Activated CD4-positive, alpha-beta T cell treated with anti-CD3 and anti-CD28 coated beads, Interleukin-2, amount 10 ng/mL, durations not matched to agents 24 days and 14 days (primary cell): ENCODE results near the gene PEMT. TPM values are rescaled to one million over a fixed set of nuclear protein-coding genes. Genes with fewer than 3 reads are reported as not detected.
"Not testable (repeated sequence)": the region's sequence is repeated elsewhere in the genome, so short reads cannot be mapped to it uniquely, and the experiment has no call there.

Experiments used
- DNase-seq: peaks from one replicate; pipeline ENCODE4 v3.0.0; 2022
- H3K27ac Mint-ChIP-seq: one replicate; pipeline ENCODE4 v1.8.0; 2022; ENCODE audit warnings: mild to moderate bottlenecking, mixed read lengths
- H3K27me3 Mint-ChIP-seq: one replicate; pipeline ENCODE4 v1.8.0; 2022; ENCODE audit warnings: mixed read lengths
- H3K36me3 Mint-ChIP-seq: one replicate; pipeline ENCODE4 v1.8.0; 2022; ENCODE audit warnings: low read depth, mild to moderate bottlenecking, mixed read lengths
- H3K4me1 Mint-ChIP-seq: one replicate; pipeline ENCODE4 v1.8.0; 2021; ENCODE audit warnings: mixed read lengths
- H3K4me3 Mint-ChIP-seq: one replicate; pipeline ENCODE4 v1.8.0; 2022; ENCODE audit warnings: mild to moderate bottlenecking, moderate library complexity, mixed read lengths
- H3K9me3 Mint-ChIP-seq: one replicate; pipeline ENCODE4 v1.8.0; 2021; ENCODE audit warnings: mixed read lengths
- intact Hi-C: fragments of 100-400 bp; cut with micrococcal nuclease; formaldehyde crosslinking; loops from one replicate; pipeline ENCODE4 v1.15.1; 2023
- total RNA-seq: library from RNA; stranded (reverse); gene quantifications from 2 replicates; pipeline ENCODE4 v1.2.3, GENCODE V29; 2022

PEMT gene
- total RNA-seq: 43.6 and 45.5 TPM in 2 replicates

DNA sequence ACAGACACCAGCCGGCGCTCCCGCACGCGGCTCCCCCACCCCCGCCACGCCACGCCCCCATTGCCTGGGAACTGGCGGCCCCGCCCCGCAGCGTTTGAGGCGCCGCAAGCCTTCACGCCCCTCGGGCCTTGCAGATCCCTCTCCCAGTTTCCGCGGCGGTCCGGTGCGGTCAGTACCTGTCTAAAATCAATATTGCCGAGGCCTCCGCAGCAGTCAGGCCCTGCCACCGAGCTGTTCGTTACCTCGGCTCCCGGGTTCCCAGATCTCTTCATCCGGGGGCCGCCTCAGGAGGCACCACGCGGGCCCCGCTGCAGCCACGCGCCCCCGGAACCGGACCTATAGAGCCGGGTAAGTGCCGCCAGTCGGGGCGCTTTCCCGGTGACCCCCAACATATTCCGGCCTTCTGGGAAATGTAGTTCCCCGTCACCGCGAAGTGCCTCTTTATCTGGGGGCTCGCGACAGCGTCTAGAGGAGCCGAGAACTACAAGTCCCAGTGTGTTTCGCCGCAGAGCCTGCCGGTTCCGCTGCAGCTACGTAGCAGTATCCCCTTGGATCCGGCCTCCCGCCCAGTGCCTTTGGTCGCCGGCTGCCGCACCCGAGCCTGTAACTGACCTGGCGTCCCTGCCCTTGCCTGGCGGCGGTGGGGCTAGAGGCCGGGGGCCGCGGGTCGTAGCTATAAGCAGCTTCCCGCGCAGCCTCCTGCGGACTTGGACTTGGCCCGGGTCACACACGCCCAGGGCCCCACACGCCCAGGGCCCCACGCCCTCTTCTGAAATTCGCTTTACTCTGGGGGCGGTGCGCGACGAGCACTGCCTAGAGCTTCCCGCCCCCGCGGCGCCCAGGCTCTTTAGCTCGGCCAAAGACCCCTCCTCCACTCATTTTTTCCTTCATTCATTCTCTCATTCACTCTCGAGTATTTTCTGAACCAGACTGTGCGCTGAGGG is at the start of gene PEMT:
TSS of gene PEMT (minus strand) at position 354 of the 944 bp plus-strand sequence. CDS start at position 272, 82 bp downstream.
- Mint-ChIP-seq H3K27me3 (no peaks in the 10 kb centered on the region), H3K4me3 (peak within 1 kb of the TSS; percentile 92), H3K9me3 (no peaks in the 10 kb centered on the region), H3K4me1 (peaks cover 18% of the 10 kb centered on the region), H3K27ac (peak within 1 kb of the TSS; percentile 96), H3K36me3 (peaks cover 4% of the 10 kb centered on the region)
- peak; percentile 98 for DNase-seq
- intact Hi-C loops: loop anchor here (1.0 to 5.0 kb wide), 5 partner anchors 94 to 448 kb away; partner anchors contain the start of genes ATPAF2, DRC3, GID4 and RASD1

DNA sequence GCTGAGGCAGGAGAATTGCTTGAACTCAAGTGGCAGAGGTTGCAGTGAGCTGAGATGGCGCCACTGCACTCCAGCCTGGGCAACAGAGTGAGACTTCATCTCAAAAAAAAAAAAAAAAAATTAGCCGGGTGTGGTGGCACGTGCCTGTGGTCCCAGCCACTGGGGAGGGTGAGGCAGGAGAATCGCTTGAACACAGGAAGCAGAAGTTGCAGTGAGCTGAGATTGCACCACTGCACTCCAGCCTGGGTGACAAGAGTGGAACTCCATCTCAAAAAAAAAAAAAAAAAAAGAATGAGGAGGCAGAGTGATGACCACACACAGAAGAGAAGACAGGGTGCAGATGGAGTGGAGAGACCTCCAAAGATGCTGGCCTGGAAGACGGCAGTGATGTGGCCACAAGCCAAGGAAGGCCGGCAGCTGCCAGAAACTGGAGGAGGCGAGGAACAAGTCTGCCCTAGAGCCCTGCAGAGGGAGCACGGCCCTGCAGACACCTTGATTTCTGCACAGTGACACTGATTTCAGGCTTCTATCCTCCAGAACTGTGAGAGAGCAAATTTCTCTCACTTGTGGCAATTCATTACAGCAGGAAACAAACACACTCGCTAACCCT is 48.3 kb upstream of the PEMT start:
- not testable (repeated sequence) for H3K36me3 Mint-ChIP-seq, H3K27me3 Mint-ChIP-seq, H3K4me3 Mint-ChIP-seq, H3K27ac Mint-ChIP-seq, H3K4me1 Mint-ChIP-seq, H3K9me3 Mint-ChIP-seq, DNase-seq
- intact Hi-C loops: loop anchor here (5.0 kb wide), 1 partner anchor 72 kb away; no protein-coding TSS in a partner anchor

DNA sequence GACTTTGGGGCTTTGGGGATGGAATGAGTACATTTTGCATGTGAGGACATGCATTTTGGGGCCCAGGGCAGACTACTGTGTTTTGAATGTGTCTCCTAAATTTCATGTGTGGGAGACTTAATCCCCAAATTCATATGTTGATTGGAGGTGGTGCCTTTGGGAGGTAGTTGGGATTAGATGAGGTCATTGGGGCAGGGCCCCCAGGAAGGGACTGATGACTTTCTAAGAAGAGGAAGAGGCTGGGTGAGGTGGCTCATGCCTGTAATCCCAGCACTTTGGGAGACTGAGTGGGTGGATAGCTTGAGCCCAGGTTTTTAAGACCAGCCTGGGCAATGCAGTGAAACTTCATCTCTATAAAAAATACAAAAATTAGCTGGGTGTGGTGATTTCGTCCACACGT is 47.0 kb upstream of the PEMT start:
- Mint-ChIP-seq H3K27me3 (no peaks in the 10 kb centered on the region), H3K9me3 (no peaks in the 10 kb centered on the region), H3K27ac (no peak overlapping the region), H3K4me1 (peaks cover 1% of the 10 kb centered on the region), H3K4me3 (no peak overlapping the region), H3K36me3 (no peaks in the 10 kb centered on the region)
- intact Hi-C loops: no loop called here
- DNase-seq: no peak

- DNase-seq: no peak
- Mint-ChIP-seq H3K9me3 (no peaks in the 10 kb centered on the region), H3K4me1 (no peaks in the 10 kb centered on the region), H3K27ac (no peak overlapping the region), H3K27me3 (no peaks in the 10 kb centered on the region), H3K36me3 (no peaks in the 10 kb centered on the region), H3K4me3 (no peak overlapping the region)
- intact Hi-C loops: no loop called here
These were observed 44.9 kb upstream of the PEMT start for GRCh38 chr17:17636272-17636885.

- DNase-seq, intact Hi-C loops, H3K27me3 Mint-ChIP-seq, H3K9me3 Mint-ChIP-seq, H3K36me3 Mint-ChIP-seq, H3K4me3 Mint-ChIP-seq, H3K4me1 Mint-ChIP-seq, H3K27ac Mint-ChIP-seq: not testable (repeated sequence)
These were observed 44.2 kb upstream of the PEMT start for GRCh38 chr17:17635537-17636271.

DNA sequence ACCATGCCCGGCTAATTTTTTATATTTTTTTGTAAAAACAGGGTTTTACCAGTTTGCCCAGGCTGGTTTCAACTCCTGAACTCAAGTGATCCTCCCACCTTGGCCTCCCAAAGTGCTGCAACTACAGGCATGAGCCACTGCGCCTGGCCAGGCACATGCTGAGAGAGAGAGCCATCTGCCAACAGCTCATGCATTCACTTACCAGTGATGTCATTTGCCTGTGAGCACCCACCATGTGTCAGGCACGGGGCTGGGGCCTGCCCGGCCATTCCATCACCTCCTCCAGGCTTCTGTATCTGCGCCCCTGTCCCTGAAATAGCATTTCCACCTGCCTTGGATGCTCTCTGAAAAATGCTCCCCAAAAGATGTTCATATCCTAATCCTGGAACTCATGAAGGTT is 43.6 kb upstream of the PEMT start:
- H3K4me1 Mint-ChIP-seq: no peaks in the 10 kb centered on the region
- no peaks in the 10 kb centered on the region for H3K36me3 Mint-ChIP-seq
- no peak overlapping the region for H3K27ac Mint-ChIP-seq
- H3K9me3 Mint-ChIP-seq: no peaks in the 10 kb centered on the region
- H3K27me3 Mint-ChIP-seq: no peaks in the 10 kb centered on the region
- intact Hi-C loops: no loop called here
- H3K4me3 Mint-ChIP-seq: no peak overlapping the region
- no peak for DNase-seq

GRCh38 chr17:17633310-17633709 is 41.8 kb upstream of the PEMT start:
- Mint-ChIP-seq H3K9me3 (no peaks in the 10 kb centered on the region), H3K27ac (no peak overlapping the region), H3K27me3 (no peaks in the 10 kb centered on the region), H3K36me3 (no peaks in the 10 kb centered on the region), H3K4me1 (peaks cover 8% of the 10 kb centered on the region), H3K4me3 (no peak overlapping the region)
- no peak for DNase-seq
- intact Hi-C loops: no loop called here

- H3K27me3 Mint-ChIP-seq, H3K4me1 Mint-ChIP-seq, H3K9me3 Mint-ChIP-seq, intact Hi-C loops, H3K27ac Mint-ChIP-seq, H3K36me3 Mint-ChIP-seq, DNase-seq, H3K4me3 Mint-ChIP-seq: not testable (repeated sequence)
These were observed 41.2 kb upstream of the PEMT start for GRCh38 chr17:17632690-17633089.

- H3K27ac Mint-ChIP-seq: peak overlapping the region; percentile 94
- no peaks in the 10 kb centered on the region for H3K36me3 Mint-ChIP-seq
- peak overlapping the region; percentile 86 for H3K4me3 Mint-ChIP-seq
- intact Hi-C loops: loop anchor here (5.0 kb wide), 1 partner anchor 131 kb away; the partner anchor contains the start of gene RASD1
- H3K9me3 Mint-ChIP-seq: no peaks in the 10 kb centered on the region
- DNase-seq: peak; percentile 86
- peaks cover 8% of the 10 kb centered on the region for H3K4me1 Mint-ChIP-seq
- H3K27me3 Mint-ChIP-seq: no peaks in the 10 kb centered on the region
These were observed 37.0 kb upstream of the PEMT start for GRCh38 chr17:17628388-17629008.

DNA sequence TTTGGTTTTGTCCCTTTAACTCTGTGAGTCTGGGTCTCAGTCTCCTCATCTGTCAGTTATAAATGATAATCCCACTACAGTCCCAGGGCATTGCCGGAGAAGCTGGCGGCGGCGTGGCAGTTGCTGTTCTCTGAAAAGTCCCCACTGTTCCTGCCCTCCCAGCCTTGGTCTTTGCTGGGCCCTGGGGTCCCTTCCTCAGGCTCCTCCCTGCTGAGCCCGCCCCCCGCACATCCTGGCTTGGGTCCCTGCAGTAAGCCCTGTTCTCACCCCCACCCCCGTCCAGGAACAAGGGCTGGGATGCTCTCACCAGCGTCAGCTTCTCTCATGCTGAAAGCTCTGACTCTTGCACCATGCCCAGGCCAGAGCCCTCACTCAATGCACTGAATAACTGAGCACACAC is 35.3 kb upstream of the PEMT start:
- H3K36me3 Mint-ChIP-seq: no peaks in the 10 kb centered on the region
- H3K27me3 Mint-ChIP-seq: peaks cover under 1% of the 10 kb centered on the region
- H3K4me3 Mint-ChIP-seq: no peak overlapping the region
- DNase-seq: no peak
- H3K27ac Mint-ChIP-seq: no peak overlapping the region
- intact Hi-C loops: loop anchor here (5.0 kb wide), 1 partner anchor 130 kb away; the partner anchor contains the start of gene RASD1
- peaks cover 11% of the 10 kb centered on the region for H3K4me1 Mint-ChIP-seq
- H3K9me3 Mint-ChIP-seq: no peaks in the 10 kb centered on the region

- no peak for DNase-seq
- H3K9me3 Mint-ChIP-seq: no peaks in the 10 kb centered on the region
- intact Hi-C loops: loop anchor here (5.0 kb wide), 1 partner anchor 129 kb away; the partner anchor contains the start of gene RASD1
- peaks cover 5% of the 10 kb centered on the region for H3K27me3 Mint-ChIP-seq
- H3K36me3 Mint-ChIP-seq: no peaks in the 10 kb centered on the region
- peaks cover 11% of the 10 kb centered on the region for H3K4me1 Mint-ChIP-seq
- no peak overlapping the region for H3K4me3 Mint-ChIP-seq
- H3K27ac Mint-ChIP-seq: no peak overlapping the region
These were observed 34.8 kb upstream of the PEMT start for GRCh38 chr17:17626151-17626805.

DNA sequence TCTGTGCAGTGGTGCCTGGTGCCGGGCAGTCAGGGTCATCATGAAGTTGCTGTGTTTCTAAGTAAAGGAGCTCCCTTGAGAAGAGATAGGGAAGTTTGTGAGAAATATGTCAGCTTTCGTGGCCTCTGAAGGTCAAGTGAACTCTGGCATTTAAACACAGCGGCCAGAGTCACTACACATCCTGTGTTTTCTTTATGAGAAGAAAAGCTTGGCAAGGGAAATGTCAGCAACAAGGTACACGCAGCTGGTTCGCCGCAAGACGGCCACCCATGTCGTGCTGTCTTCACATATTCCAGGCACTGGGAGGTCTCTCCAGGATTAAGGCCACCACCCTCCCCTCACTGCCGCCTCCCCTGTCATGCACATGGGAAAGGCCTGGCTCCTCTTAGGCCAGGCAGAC is 33.2 kb upstream of the PEMT start:
- peaks cover 7% of the 10 kb centered on the region for H3K27me3 Mint-ChIP-seq
- no peak for DNase-seq
- intact Hi-C loops: loop anchor here (5.0 kb wide), 1 partner anchor 127 kb away; the partner anchor contains the start of gene RASD1
- H3K4me3 Mint-ChIP-seq: no peak overlapping the region
- H3K9me3 Mint-ChIP-seq: no peaks in the 10 kb centered on the region
- no peak overlapping the region for H3K27ac Mint-ChIP-seq
- no peaks in the 10 kb centered on the region for H3K36me3 Mint-ChIP-seq
- H3K4me1 Mint-ChIP-seq: peaks cover 11% of the 10 kb centered on the region
